Mammary epithelial cell (primary cell): ENCODE measurements around the gene UBXN1.

Experiments used
- CTCF ChIP-seq, 2 donors: IDR thresholded peaks in 1 of 2; conservative IDR thresholded peaks in 1 of 2; 2 replicates each; pipeline ENCODE4 v1.5.1; 2011 to 2012; ENCODE audit warnings: inconsistent platforms in 2 of 2, low read length in 2 of 2, mild to moderate bottlenecking in 2 of 2, control low read depth in 1 of 2, low read depth in 1 of 2; ENCODE audit not compliant: insufficient read depth in 1 of 2; ENCODE audit errors: extremely low read depth in 1 of 2
- EZH2 ChIP-seq: IDR thresholded peaks from 2 replicates; pipeline ENCODE4 v1.6.1; 2012; ENCODE audit warnings: low read length, inconsistent platforms, borderline replicate concordance

- no peak for TF ChIP-seq CTCF (conservative IDR thresholded peaks at IDR 0.05 in 1 of 2, IDR thresholded peaks at IDR 0.05 in 1 of 2; ENCODE audit: extremely low read depth in 1 of 2, insufficient read depth in 1 of 2, low read depth in 1 of 2, low read length in 2 of 2)
- no peak for TF ChIP-seq EZH2
Measured at GRCh38 chr11:62678433-62678769, 472 bp downstream of the UBXN1 start.
